H1 (cell line): ENCODE results near the gene ARHGAP15. TPM values are rescaled to one million over a fixed set of nuclear protein-coding genes. Genes with fewer than 3 reads are reported as not detected.

Source experiments
- CTCF ChIA-PET: fragments of 300-600 bp; sonication (Branson Sonifier 250); formaldehyde crosslinking; loops from one replicate; lab custom pipeline; 2021; ENCODE audit not compliant: partially characterized antibody; lab: Charles Lee
- POLR2A ChIA-PET: fragments of 300-600 bp; sonication (Branson Sonifier 250); formaldehyde crosslinking; loops from one replicate; lab custom pipeline; 2021; ENCODE audit warnings: inconsistent platforms; ENCODE audit not compliant: partially characterized antibody; lab: Charles Lee
- DNase-seq, 2 experiments: peaks; one replicate each; pipeline versions ENCODE4 v3.0.0 to v3.0.0-alpha.2; 2010 to 2022; ENCODE audit warnings: low spot score in 2 of 2, low read depth in 1 of 2, mixed read lengths in 1 of 2
- FAIRE-seq: peaks from 2 replicates; lab custom pipeline; 2011; peaks lifted over from hg19 to GRCh38; lab: Jason Lieb, UNC
- H2AFZ ChIP-seq: 2 replicates; pipeline ENCODE4 v1.8.1; 2012; ENCODE audit warnings: low read length, inconsistent platforms
- H2AK5ac ChIP-seq: 2 replicates; pipeline ENCODE4 v1.6.1; 2013; ENCODE audit warnings: low read depth, low read length
- H2BK120ac ChIP-seq: replicated peaks from 2 replicates; pipeline ENCODE3; 2013; ENCODE audit warnings: low read depth, low read length, inconsistent platforms
- H2BK12ac ChIP-seq: 2 replicates; pipeline ENCODE4 v1.6.1; 2013; ENCODE audit warnings: low read depth, low read length
- H2BK15ac ChIP-seq: 2 replicates; pipeline ENCODE4 v1.6.1; 2013; ENCODE audit warnings: low read length
- H2BK20ac ChIP-seq: 2 replicates; pipeline ENCODE4 v1.6.1; 2013; ENCODE audit warnings: low read length
- H2BK5ac ChIP-seq: 2 replicates; pipeline ENCODE4 v1.6.1; 2013; ENCODE audit warnings: low read depth, low read length
- H3K14ac ChIP-seq: 2 replicates; pipeline ENCODE4 v1.6.1; 2013; ENCODE audit warnings: inconsistent platforms; ENCODE audit not compliant: insufficient read length
- H3K18ac ChIP-seq: 2 replicates; pipeline ENCODE4 v1.6.1; 2013; ENCODE audit warnings: low read length; ENCODE audit errors: extremely low read depth
- H3K23ac ChIP-seq: 2 replicates; pipeline ENCODE4 v1.6.1; 2013; ENCODE audit warnings: inconsistent platforms; ENCODE audit not compliant: insufficient read length
- H3K23me2 ChIP-seq: 2 replicates; pipeline ENCODE4 v1.6.1; 2013; ENCODE audit warnings: low read depth, low read length
- H3K27ac ChIP-seq: 2 replicates; pipeline ENCODE4 v1.6.1; 2011; ENCODE audit warnings: low read depth, low read length, inconsistent platforms
- H3K27me3 ChIP-seq, 4 experiments: replicated peaks in 1 of 4; 1 replicate in 1 of 4; 2 replicates in 3 of 4; pipeline versions ENCODE4 v1.6.1 to v1.8.1; 2011 to 2013; ENCODE audit warnings: low read length in 3 of 4, mild to moderate bottlenecking in 3 of 4, inconsistent platforms in 2 of 4, mixed read lengths in 2 of 4, moderate library complexity in 1 of 4; ENCODE audit not compliant: control insufficient read depth in 3 of 4, insufficient read depth in 3 of 4; ENCODE audit errors: extremely low read depth in 1 of 4
- H3K36me3 ChIP-seq, 4 experiments: 2 replicates each; pipeline versions ENCODE4 v1.6.1 to v1.8.1; 2011 to 2013; ENCODE audit warnings: mild to moderate bottlenecking in 4 of 4, low read length in 3 of 4, moderate library complexity in 2 of 4, control low read depth in 1 of 4, inconsistent platforms in 1 of 4; ENCODE audit not compliant: insufficient read depth in 4 of 4, control insufficient read depth in 2 of 4
- H3K4ac ChIP-seq: replicated peaks from 2 replicates; pipeline ENCODE3; 2013; ENCODE audit warnings: low read length, low read depth, mixed read lengths, inconsistent platforms; ENCODE audit not compliant: insufficient read length
- H3K4me1 ChIP-seq, 4 experiments: replicated peaks in 1 of 4; 1 replicate in 1 of 4; 2 replicates in 3 of 4; pipeline versions ENCODE4 v1.6.1 to v1.8.1; 2011 to 2013; ENCODE audit warnings: low read length in 3 of 4, inconsistent platforms in 2 of 4, mixed read lengths in 1 of 4; ENCODE audit not compliant: insufficient read depth in 4 of 4, control insufficient read depth in 3 of 4
- H3K4me2 ChIP-seq, 2 experiments: 2 replicates each; pipeline versions ENCODE4 v1.6.1 to v1.8.1; 2011 to 2013; ENCODE audit warnings: low read depth in 2 of 2, low read length in 2 of 2, control low read depth in 1 of 2, inconsistent platforms in 1 of 2, mild to moderate bottlenecking in 1 of 2; ENCODE audit not compliant: insufficient read depth in 1 of 2
- H3K4me3 ChIP-seq, 4 experiments: fragments of 200-600, 300-600 bp in 1 of 4; sonication (generic), shearing (Covaris generic), sonication (Bioruptor Twin) in 1 of 4; 2 replicates each; pipeline versions ENCODE4 v1.5.1 to v1.8.1; 2011 to 2016; ENCODE audit warnings: low read length in 4 of 4, low read depth in 3 of 4, control low read depth in 2 of 4, inconsistent platforms in 2 of 4, mild to moderate bottlenecking in 2 of 4, mixed read lengths in 1 of 4, moderate library complexity in 1 of 4; ENCODE audit not compliant: insufficient read depth in 2 of 4; ENCODE audit errors: extremely low read depth in 1 of 4
- H3K56ac ChIP-seq: replicated peaks from 2 replicates; pipeline ENCODE3; 2013; ENCODE audit warnings: low read depth, mild to moderate bottlenecking, mixed read lengths, low read length, inconsistent platforms; ENCODE audit not compliant: insufficient read length
- H3K79me1 ChIP-seq: 2 replicates; pipeline ENCODE4 v1.6.1; 2013; ENCODE audit warnings: low read depth, low read length, control low read depth
- H3K79me2 ChIP-seq, 2 experiments: 2 replicates each; pipeline versions ENCODE4 v1.6.1 to v1.8.1; 2012 to 2013; ENCODE audit warnings: low read length in 2 of 2, mild to moderate bottlenecking in 2 of 2, inconsistent platforms in 1 of 2; ENCODE audit not compliant: insufficient read depth in 2 of 2, control insufficient read depth in 1 of 2
- H3K9ac ChIP-seq, 4 experiments: replicated peaks in 1 of 4; 1 replicate in 1 of 4; 2 replicates in 3 of 4; pipeline versions ENCODE4 v1.6.1 to v1.8.1; 2011 to 2013; ENCODE audit warnings: low read depth in 3 of 4, low read length in 3 of 4, control low read depth in 2 of 4, mild to moderate bottlenecking in 2 of 4, moderate library complexity in 2 of 4, inconsistent platforms in 1 of 4; ENCODE audit errors: extremely low read depth in 1 of 4
- H3K9me3 ChIP-seq, 2 experiments: 2 replicates each; pipeline versions ENCODE4 v1.6.1 to v1.8.1; 2012 to 2013; ENCODE audit warnings: mild to moderate bottlenecking in 2 of 2, moderate library complexity in 2 of 2, control low read depth in 1 of 2, inconsistent platforms in 1 of 2, low read depth in 1 of 2, low read length in 1 of 2, mixed read lengths in 1 of 2; ENCODE audit not compliant: insufficient read depth in 2 of 2
- H4K20me1 ChIP-seq, 2 experiments: replicated peaks in 1 of 2; 2 replicates each; pipeline versions ENCODE3 to v1.8.1; 2011 to 2013; ENCODE audit warnings: inconsistent platforms in 2 of 2, low read length in 2 of 2, mild to moderate bottlenecking in 1 of 2; ENCODE audit not compliant: insufficient read depth in 2 of 2, control insufficient read depth in 1 of 2
- H4K5ac ChIP-seq: 2 replicates; pipeline ENCODE4 v1.6.1; 2013; ENCODE audit warnings: low read length, low read depth, mixed read lengths, inconsistent platforms; ENCODE audit not compliant: insufficient read length
- H4K8ac ChIP-seq: 2 replicates; pipeline ENCODE4 v1.8.0; 2013; ENCODE audit warnings: mild to moderate bottlenecking, moderate library complexity, low read length, inconsistent platforms; ENCODE audit not compliant: insufficient read depth; ENCODE audit errors: extremely low read depth
- H4K91ac ChIP-seq: replicated peaks from 2 replicates; pipeline ENCODE3; 2013; ENCODE audit warnings: low read length, mixed read lengths, inconsistent platforms; ENCODE audit not compliant: insufficient read length
- BACH1 ChIP-seq: IDR thresholded peaks from 2 replicates; pipeline ENCODE4 v1.6.1; 2012; ENCODE audit warnings: low read length, improper control_type of control experiment
- KDM1A ChIP-seq: fragments of 200-600, 300-600 bp; sonication (generic); IDR thresholded peaks from 2 replicates; pipeline ENCODE4 v1.7.1; 2016; ENCODE audit warnings: mild to moderate bottlenecking, low read length, borderline replicate concordance
- polyA plus RNA-seq, 7 experiments: library from polyadenylated mRNA; depleted of rRNA in 3 of 7; stranded (reverse) in 5 of 7; unstranded in 2 of 7; fragments of >200 nt in 5 of 7; fragments of 200-250 nt in 2 of 7; gene quantifications; 1 replicate in 5 of 7; 2 replicates in 1 of 7; 4 replicates in 1 of 7; pipeline versions ENCODE4 v1.2.1 to v1.2.3, GENCODE V29; 2011 to 2013; ENCODE audit warnings: missing spikeins in 2 of 7, mixed read lengths in 2 of 7
- total RNA-seq: library from RNA; stranded (reverse); fragmentation: NEBNext Ultra II Directional; extraction: Animal tissue kit (Norgen Biotek cat#: 25700); gene quantifications from 2 replicates; pipeline ENCODE4 v1.2.1, GENCODE V29; 2021

ARHGAP15 gene
- total and polyA plus RNA-seq, 2 of the 8 experiments (the other 6 are each of a cell fraction or from before 2014, with no cell fraction given), result not detected

GRCh38 chr2:143652692-143653091 lies 523.5 kb downstream of the ARHGAP15 start:
- Histone ChIP-seq H4K20me1 (no peaks in the 10 kb centered on the region), H2BK120ac (no peak overlapping the region), H3K36me3 (no peaks in the 10 kb centered on the region), H3K56ac (no peak overlapping the region), H3K14ac (no peak overlapping the region), H3K9me3 (peaks cover 2 to 3% of the 10 kb centered on the region in 2 experiments; a peak in 2 of 4 replicates), H3K27ac (no peak overlapping the region)
- CTCF ChIA-PET, result no interaction called here
- TF ChIP-seq BACH1 (no peak), KDM1A (peak; percentile 35; the same call in 1 of the 2 replicates)
- TF ChIP-seq, all 59 proteins: peak for 1
- Histone ChIP-seq H3K23ac (no peak overlapping the region), H3K9ac (no peak overlapping the region), H3K4me1 (no peaks in the 10 kb centered on the region), H4K8ac (no peak overlapping the region), H3K79me2 (no peaks in the 10 kb centered on the region), H2BK15ac (no peak overlapping the region), H2BK12ac (no peak overlapping the region), H3K4ac (no peak overlapping the region), H3K4me2 (no peak overlapping the region), H2BK20ac (no peak overlapping the region), H3K4me3 (no peak overlapping the region), H3K18ac (no peak overlapping the region), H3K27me3 (no peaks in the 10 kb centered on the region), H4K5ac (no peak overlapping the region), H3K23me2 (no peaks in the 10 kb centered on the region), H2AFZ (no peak overlapping the region), H3K79me1 (no peaks in the 10 kb centered on the region), H2AK5ac (no peak overlapping the region), H4K91ac (no peak overlapping the region), H2BK5ac (no peak overlapping the region)
- FAIRE-seq (no peak), DNase-seq (no peak)
- POLR2A ChIA-PET, result no interaction called here
